Prostate gland (tissue), 2 donors: Measurements from ENCODE around the gene OPTC. TPM values are rescaled to one million over a fixed set of nuclear protein-coding genes. Genes with fewer than 3 reads are reported as not detected.

Experiments
- DNase-seq: peaks from one replicate; pipeline ENCODE4 v3.0.0-alpha.2; 2019; ENCODE audit warnings: low spot score
- H3K27ac ChIP-seq, 2 donors: fragments of 200-600 bp; sonication (generic); 2 replicates each; pipeline ENCODE4 v1.5.1; 2017 to 2019
- H3K27me3 ChIP-seq: fragments of 200-600 bp; sonication (generic); replicated peaks from 2 replicates; pipeline ENCODE4 v1.5.1; 2019; ENCODE audit not compliant: insufficient read depth
- H3K36me3 ChIP-seq, 2 donors: fragments of 200-600 bp; sonication (generic); 1 replicate in 1 of 2; 2 replicates in 1 of 2; pipeline versions ENCODE4 v1.5.1 to v1.8.1; 2017 to 2019
- H3K4me1 ChIP-seq: fragments of 200-600 bp; sonication (generic); replicated peaks from 2 replicates; pipeline ENCODE4 v1.5.1; 2019
- H3K4me3 ChIP-seq, 2 donors: fragments of 200-600 bp; sonication (generic); 2 replicates each; pipeline ENCODE4 v1.5.1; 2017 to 2019
- H3K9me3 ChIP-seq: fragments of 200-600 bp; sonication (generic); 2 replicates; pipeline ENCODE4 v1.5.1; 2017
- POLR2A ChIP-seq: fragments of 450-650 bp; IDR thresholded peaks from one replicate; pipeline ENCODE4 v1.6.1; 2016; ENCODE audit warnings: antibody characterized with exemption, mild to moderate bottlenecking
- POLR2AphosphoS5 ChIP-seq: sonication (generic); formaldehyde crosslinking; IDR thresholded peaks from one replicate; pipeline ENCODE4 v1.6.1; 2017; ENCODE audit warnings: antibody characterized with exemption
- WGBS: methylation state at CpG from one replicate; pipeline ENCODE4 v1.1.5; 2018; 5-methylcytosine and 5-hydroxymethylcytosine counted together
- intact Hi-C: fragments of 100-400 bp; cut with DNase I; formaldehyde crosslinking; loops from one replicate; pipeline ENCODE4 v1.14.2; 2022
- total RNA-seq, 2 donors: library from RNA; depleted of rRNA; stranded (reverse); fragments of >200 nt; gene quantifications; one replicate each; pipeline ENCODE4 v1.1.0, GENCODE V29; 2016
- TF ChIP-seq, protein P1 (sequence below), 4 experiments: fragments of 200-600 bp in 2 of 4; fragments of 450-650 bp in 2 of 4; sonication (generic) in 2 of 4; IDR thresholded peaks; 1 replicate in 3 of 4; 2 replicates in 1 of 4; pipeline ENCODE4 v1.5.1; 2016 to 2019; ENCODE audit warnings: antibody characterized with exemption in 4 of 4, mild to moderate bottlenecking in 2 of 4, moderate library complexity in 2 of 4

OPTC gene
- total RNA-seq, 2 donors from 2014 or later: not detected

DNA sequence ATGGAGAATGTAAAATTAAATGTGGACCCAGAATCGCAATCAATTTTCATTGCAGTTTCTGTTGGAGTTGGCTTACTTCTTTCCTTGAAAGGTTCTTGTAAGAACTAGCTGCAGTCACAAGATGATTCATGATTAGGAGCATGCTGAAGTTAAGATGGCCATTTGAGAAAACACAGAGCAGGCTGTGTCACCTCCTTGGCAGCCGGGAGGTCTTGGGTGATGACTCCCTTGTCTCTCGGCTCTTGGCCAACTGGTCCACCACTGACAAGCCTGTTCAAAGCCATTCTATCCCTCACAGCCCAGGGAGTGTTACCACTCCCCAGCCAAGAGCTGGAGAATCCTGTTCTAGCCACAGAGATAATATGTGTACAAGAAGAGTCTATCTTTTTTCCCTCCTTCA lies 40.6 kb downstream of the OPTC start:
- intact Hi-C loops: no loop called here
- Histone ChIP-seq H3K4me3 (no peak overlapping the region), H3K36me3 (no peaks in the 10 kb centered on the region), H3K27me3 (no peaks in the 10 kb centered on the region), H3K9me3 (no peaks in the 10 kb centered on the region), H3K27ac (no peak overlapping the region), H3K4me1 (no peaks in the 10 kb centered on the region)
- TF ChIP-seq POLR2A: no peak
- TF ChIP-seq POLR2AphosphoS5: peak; percentile 6
- WGBS: 33% methylated on average over 3 of the region's 3 CpGs
- DNase-seq: peak; percentile 14

DNA sequence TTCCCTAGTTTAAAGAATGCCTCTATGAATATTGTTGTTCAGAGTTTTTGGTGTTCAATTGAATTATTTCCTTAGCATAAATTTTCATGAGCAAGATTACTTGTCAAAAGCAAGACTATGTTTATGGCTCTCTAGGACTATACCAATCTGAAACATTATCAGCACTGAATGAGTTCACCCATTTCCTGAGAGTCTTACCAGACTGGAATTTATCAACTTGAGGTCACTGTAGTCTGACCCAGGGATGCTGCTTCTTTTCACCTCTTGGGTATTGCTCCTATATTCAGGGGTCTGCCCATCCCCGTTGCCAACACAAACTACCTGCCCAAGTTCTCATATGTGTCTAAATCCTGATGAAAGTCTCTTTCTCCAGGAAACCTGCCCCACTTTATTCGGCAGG lies 42.6 kb downstream of the OPTC start:
- intact Hi-C loops: no loop called here
- no peaks in the 10 kb centered on the region for H3K36me3 ChIP-seq
- no peaks in the 10 kb centered on the region for H3K4me1 ChIP-seq
- DNase-seq: no peak
- no peak overlapping the region for H3K4me3 ChIP-seq
- TF ChIP-seq POLR2AphosphoS5: no peak
- no peak for TF ChIP-seq POLR2A
- TF ChIP-seq, protein P1, sequence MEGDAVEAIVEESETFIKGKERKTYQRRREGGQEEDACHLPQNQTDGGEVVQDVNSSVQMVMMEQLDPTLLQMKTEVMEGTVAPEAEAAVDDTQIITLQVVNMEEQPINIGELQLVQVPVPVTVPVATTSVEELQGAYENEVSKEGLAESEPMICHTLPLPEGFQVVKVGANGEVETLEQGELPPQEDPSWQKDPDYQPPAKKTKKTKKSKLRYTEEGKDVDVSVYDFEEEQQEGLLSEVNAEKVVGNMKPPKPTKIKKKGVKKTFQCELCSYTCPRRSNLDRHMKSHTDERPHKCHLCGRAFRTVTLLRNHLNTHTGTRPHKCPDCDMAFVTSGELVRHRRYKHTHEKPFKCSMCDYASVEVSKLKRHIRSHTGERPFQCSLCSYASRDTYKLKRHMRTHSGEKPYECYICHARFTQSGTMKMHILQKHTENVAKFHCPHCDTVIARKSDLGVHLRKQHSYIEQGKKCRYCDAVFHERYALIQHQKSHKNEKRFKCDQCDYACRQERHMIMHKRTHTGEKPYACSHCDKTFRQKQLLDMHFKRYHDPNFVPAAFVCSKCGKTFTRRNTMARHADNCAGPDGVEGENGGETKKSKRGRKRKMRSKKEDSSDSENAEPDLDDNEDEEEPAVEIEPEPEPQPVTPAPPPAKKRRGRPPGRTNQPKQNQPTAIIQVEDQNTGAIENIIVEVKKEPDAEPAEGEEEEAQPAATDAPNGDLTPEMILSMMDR (IDR thresholded peaks at IDR 0.05): no peak
- 91% methylated on average over 2 of the region's 2 CpGs for WGBS
- no peaks in the 10 kb centered on the region for H3K9me3 ChIP-seq
- H3K27ac ChIP-seq: no peak overlapping the region
- H3K27me3 ChIP-seq: no peaks in the 10 kb centered on the region

DNA sequence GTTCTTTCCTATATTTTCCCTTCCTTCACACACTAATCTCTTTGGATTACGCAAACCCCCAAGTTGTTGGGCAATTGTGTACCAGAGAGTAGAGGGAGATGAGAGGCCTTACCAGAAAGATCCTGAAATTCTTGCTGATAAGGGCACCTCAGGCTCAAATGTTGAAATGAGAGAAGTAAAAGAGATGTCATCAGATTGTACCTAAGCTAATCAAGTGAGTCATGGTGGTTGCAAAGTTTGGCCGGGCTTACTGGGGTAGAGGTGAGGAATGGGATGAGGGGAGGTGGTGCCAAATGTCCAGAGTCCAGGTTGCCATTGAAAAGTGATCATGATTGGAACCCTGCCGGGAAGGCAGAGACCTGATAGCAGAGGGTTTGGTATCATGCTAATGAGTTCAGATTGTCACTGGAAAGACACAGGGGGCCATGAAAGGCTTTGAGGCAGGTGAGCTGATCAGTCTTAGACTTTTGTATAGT lies 43.1 kb downstream of the OPTC start:
- no peak overlapping the region for H3K27ac ChIP-seq
- H3K4me3 ChIP-seq: no peak overlapping the region
- H3K4me1 ChIP-seq: no peaks in the 10 kb centered on the region
- no peaks in the 10 kb centered on the region for H3K9me3 ChIP-seq
- DNase-seq: no peak
- TF ChIP-seq POLR2AphosphoS5 (no peak), POLR2A (no peak)
- TF ChIP-seq, protein P1 (IDR thresholded peaks at IDR 0.05): no peak
- no peaks in the 10 kb centered on the region for H3K36me3 ChIP-seq
- no peaks in the 10 kb centered on the region for H3K27me3 ChIP-seq
- intact Hi-C loops: no loop called here
- 92% methylated on average over 3 of the region's 3 CpGs for WGBS

DNA sequence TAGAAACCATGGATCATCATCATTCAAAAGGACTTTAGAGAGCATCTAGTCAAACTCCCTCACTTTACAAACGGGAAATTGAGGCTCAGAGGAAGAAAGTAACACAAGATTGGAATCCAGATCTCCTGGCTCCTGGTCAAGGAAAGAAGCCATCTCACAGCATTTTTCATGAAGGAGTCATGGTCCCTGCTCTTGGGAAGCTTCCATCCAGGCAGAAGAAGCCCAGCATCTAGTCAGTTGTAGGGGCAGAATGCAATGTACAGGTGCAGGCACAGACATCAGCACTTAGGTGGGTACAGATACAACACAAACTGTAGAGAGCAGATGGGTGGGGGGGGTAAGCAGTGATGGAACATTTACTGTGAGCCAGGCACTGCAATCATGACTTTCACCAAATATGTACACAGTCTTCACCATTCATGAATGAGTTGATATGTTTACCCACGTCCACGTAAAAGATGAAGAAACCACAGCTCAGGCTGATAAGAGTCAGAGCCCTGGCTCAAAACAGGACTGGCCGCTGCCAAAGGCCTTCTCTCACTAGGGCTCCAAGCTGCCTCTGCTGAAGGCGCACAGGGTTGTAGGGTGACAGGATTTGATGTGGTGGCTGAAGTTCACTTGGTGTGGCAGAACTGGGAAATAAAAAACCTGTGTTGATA lies 44.0 kb downstream of the OPTC start:
- DNase-seq: peak; percentile 64
- H3K36me3 ChIP-seq: no peaks in the 10 kb centered on the region
- H3K27me3 ChIP-seq: no peaks in the 10 kb centered on the region
- no peak for TF ChIP-seq POLR2A
- TF ChIP-seq POLR2AphosphoS5: peak; percentile 84
- no peaks in the 10 kb centered on the region for H3K4me1 ChIP-seq
- H3K4me3 ChIP-seq: no peak overlapping the region
- H3K9me3 ChIP-seq: no peaks in the 10 kb centered on the region
- 43% methylated on average over 5 of the region's 5 CpGs for WGBS
- intact Hi-C loops: no loop called here
- no peak overlapping the region for H3K27ac ChIP-seq

DNA sequence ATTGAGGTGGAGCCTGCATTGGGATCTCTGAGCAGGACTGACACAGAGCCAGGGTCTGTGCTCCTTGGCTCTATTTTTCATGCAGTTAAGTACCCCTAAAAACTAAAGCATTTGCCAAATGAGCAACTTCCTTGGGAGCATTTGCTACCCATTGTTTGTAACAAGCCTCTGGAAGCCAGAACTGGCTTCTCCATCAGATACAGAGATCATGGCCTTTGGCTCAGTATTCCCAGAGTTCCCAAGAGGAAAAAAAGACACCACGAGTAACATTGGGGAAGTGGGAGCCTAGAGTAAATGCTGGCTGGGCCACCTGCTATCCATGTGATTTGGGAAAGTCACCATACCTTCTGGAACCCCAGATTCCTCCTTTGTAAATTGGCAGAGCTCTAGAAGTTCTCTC lies 44.8 kb downstream of the OPTC start:
- no peaks in the 10 kb centered on the region for H3K9me3 ChIP-seq
- TF ChIP-seq POLR2AphosphoS5 (no peak), POLR2A (no peak)
- TF ChIP-seq, protein P1 (IDR thresholded peaks at IDR 0.05): no peak
- DNase-seq: no peak
- H3K4me3 ChIP-seq: no peak overlapping the region
- H3K27ac ChIP-seq: no peak overlapping the region
- no peaks in the 10 kb centered on the region for H3K4me1 ChIP-seq
- no peaks in the 10 kb centered on the region for H3K36me3 ChIP-seq
- no peaks in the 10 kb centered on the region for H3K27me3 ChIP-seq
- intact Hi-C loops: no loop called here
- 43% methylated on average over 1 of the region's 1 CpG for WGBS
